Dermis blood vessel endothelial cell (primary cell): ENCODE data around the gene USH2A. TPM values are rescaled to one million over a fixed set of nuclear protein-coding genes. Genes with fewer than 3 reads are reported as not detected.
"Not testable (repeated sequence)": the region's sequence is repeated elsewhere in the genome, so short reads cannot be mapped to it uniquely, and the experiment has no call there.

ENCODE experiments used
- DNase-seq: peaks from one replicate; pipeline ENCODE4 v3.0.0; 2010
- total RNA-seq: library from RNA; depleted of rRNA; stranded (reverse); fragments of >200 nt; gene quantifications from 2 replicates; pipeline ENCODE4 v1.2.3, GENCODE V29; 2014

The USH2A gene
- total RNA-seq, 1 donor from 2014 or later, result not detected

DNA sequence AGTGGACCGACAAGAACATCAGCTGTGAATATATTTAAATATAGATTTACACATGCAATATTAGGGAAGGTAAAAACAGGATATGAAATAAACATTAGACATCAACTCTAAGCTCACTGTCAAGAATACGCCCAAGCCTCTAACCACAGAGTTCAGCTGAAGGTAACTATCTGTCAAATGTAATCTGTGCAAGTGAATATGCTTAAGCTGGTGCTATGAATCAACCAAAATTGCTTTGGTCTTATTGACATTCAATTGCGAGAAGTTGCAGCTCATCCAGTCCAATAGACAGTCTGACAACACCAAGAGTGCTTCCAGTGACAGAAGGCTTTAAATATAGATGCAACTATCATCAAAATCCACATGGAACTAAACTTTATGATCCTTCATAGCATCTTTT, 32.3 kb downstream of the USH2A start:
- DNase-seq, result no peak

DNA sequence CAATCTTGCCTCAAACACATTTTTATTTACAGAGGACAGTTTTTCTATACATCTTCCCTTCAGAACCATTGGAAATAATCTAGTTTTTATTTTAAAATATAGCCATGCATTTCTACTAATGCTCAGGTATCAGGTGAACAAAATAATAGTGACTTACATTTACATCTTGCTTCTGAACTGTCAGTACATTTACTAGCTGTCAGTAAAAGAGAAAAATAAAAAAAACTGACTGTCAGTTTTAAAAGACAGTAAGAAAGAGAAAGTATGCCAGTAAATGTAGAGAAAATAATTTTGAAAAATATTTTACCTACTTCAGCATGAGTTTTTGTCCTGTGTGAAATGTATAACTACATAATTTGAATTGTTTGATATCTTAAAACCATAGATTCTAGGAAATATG, 33.5 kb downstream of the USH2A start:
- DNase-seq, result no peak

DNA sequence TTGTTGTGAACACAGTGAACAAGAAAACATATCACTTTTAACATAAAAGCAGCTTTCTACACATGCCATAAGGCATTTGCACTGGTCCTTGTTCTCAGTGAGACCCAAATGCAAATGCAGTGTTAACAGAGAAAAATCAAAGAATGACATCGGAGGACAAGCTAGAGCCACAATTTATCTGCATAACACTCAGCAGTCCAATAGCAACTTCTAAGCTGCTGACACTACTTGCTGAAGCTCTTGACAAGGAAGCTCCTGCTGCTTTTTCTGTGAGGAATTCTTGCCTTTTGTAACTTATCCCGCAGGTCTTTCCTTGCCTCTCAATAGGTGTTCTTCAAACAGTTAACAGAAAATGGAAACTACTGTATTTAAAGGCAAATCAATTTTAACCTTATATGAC, 34.7 kb downstream of the USH2A start:
- no peak for DNase-seq

DNA sequence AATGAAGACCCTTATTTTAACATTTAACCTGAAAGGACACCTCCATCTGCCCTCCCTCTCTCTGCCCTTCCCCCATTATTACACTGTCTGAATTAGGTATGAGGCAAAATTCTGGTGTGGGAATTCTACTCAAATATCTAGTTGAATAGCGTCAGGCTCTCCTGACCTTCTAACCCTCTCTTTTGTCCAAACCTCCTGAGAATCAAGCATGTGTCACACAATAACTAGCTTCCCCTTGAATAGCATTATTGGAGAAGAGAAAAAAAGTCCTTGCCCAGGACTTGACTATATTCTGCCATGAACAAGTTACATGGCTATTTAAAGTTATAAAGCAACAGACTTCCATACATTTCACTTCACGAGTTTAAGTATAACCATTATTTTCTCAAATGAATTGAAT, 35.5 kb downstream of the USH2A start:
- DNase-seq, result no peak

DNA sequence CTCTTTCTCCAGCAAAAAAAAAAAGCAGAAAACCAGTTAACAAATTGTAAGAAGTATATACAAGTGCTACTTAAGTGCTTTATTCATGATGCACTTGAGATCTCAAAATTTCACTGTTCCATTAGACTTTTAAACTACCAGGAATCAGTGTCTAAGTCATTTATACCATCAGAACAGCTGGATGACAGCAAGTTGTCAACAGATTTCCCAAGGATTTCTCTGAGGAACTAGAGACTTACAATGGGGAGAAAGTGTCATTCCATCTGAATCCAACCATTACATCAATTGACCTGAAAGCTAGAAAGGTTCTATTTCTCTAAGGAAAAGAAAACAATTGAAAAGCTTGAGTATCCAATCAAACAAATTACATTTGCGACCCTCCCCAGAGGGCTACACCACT, 43.8 kb downstream of the USH2A start:
- no peak for DNase-seq

DNA sequence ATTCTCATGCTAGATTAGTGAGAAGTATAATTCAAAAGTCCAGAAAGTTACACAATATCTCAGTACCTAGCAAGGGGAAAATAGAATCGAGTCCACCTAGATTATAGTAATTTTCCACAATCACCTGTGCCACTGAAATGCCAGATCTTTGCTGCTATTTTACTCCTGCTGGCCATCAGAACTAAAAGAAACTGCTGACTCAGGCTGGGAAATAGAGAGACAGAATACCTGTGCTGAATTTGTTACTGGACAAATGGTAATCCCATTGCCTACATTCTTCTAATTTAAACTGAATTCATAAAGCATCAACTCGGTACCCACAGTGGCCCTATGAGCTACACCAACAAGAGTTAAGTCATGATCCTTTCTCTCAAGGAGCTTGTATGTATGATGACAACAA, 55.0 kb downstream of the USH2A start:
- DNase-seq, result no peak

DNA sequence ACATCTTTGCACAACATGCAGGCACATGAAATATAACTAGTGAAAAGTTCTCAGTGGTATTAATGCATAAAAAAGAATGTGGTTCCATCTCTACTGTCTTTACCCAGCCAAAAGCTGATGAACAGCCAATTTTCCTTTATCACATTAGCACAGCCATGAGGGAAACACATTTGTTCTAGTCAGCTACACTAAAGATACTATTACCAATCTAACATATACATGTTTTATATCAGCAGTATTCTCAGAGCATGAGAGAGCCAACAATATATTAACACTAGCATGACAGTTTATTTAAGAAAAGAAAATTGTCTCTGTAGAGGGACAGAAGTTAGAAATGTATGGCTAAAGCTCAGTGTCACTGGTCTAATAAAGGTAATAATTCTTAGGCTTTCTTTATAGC, 56.3 kb downstream of the USH2A start:
- no peak for DNase-seq

DNA sequence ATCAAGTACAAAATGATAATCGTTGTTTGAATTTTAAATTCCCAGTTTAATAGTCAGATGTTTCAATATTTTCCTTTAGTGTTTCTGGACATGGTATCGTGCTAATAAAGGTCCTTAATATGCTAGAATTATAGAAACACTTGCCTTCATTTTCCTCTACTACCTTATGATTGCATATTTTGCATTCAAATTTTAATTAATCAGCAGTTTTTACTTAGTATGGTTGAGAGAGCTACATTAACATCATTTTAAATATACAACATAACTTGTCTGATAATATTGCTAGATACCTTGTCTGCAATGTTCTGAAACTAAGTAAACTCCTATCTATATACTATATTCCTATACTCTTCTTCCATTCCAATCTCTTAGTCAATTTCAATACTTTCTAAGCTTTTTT, 66.3 kb downstream of the USH2A start:
- DNase-seq, result no peak

DNA sequence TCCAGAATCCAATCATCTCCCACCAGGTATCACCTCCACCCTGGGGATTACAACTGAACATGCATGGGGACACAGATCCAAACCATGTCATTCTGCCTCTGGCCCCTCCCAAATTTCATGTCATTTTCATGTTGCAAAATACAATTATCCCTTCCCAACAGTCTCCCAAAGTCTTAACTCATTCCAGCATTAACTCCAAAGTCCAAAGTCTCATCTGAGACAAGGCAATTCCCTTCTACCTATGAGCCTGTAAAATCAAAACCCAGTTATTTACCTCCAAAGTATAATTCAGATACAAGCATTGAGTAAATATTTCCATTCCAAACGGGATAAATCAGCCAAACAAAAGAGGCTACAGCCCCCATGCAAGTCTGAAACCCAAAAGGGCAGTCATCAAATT, 73.1 kb downstream of the USH2A start:
- DNase-seq, result no peak

DNA sequence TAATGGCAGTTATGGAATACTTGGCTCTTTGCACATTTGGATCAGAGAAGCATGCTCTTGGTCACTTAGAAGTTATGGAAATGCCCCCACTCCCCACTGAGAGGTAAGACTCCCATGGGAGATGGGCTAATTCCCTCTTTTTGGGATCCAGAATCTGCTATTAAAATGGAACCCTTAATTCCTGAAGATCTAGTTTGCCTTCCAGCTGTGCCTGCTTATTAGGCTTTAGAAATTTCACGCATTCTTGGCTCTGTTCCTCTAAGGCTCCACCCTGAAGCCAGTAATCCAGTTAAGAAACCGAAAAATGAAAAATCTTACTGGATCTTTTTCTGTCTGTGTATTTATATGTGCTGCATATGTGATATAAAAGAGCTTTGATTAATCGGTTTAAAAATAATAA, 76.7 kb downstream of the USH2A start:
- DNase-seq, result no peak

DNA sequence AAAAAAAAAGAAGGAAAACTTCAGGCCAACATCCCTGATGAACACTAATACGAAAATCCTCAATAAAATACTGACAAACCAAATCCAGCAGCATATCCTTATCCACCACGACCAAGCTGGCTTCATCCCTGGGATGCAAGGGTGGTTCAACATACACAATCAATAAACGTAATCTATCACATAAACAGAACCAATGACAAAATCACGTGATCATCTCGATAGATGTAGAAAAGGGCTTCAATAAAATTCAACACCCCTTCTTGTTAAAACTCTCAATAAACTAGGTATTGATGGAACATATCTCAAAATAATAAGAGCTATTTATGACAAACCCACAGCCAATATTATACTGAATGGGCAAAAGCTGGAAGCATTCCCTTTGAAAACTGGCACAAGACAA, 82.7 kb downstream of the USH2A start:
- not testable (repeated sequence) for DNase-seq

DNA sequence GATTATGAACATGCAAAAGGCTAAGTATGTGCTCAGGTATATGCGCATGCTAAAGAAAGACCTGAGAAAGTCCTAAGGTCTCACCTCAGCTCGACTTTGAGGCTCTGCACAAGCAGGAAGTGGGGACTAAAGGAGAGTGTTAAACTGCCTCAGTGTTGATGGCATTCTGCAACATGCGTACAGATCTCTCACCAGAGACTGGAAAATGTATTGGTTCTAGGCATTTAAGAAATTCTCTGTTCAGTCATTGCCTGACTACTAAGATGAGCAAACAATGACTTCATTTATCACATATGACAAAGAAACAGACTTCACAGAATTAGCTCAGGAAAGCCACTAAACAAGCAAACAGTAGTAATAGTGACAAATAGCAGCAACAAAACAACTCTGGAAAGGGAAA, 90.8 kb downstream of the USH2A start:
- no peak for DNase-seq

DNA sequence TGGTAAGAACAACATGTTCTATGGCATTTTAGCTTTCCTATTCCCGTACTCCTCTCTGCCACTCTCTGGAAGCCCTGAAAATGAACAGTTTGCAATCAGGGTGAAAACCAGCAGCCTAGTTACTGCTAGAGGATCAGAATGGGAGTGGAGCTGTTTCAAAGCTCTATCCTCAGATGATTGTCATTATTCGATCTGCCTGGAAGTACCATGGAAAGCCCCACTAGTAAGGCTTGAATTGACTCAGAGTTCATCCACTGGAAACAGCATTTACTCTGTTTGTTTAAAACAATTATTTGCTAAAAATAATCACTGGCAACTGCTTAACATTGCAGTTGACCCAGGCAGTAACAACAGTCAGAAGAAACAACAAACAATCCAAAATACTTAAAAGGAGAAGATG, 91.2 kb downstream of the USH2A start:
- DNase-seq, result no peak

DNA sequence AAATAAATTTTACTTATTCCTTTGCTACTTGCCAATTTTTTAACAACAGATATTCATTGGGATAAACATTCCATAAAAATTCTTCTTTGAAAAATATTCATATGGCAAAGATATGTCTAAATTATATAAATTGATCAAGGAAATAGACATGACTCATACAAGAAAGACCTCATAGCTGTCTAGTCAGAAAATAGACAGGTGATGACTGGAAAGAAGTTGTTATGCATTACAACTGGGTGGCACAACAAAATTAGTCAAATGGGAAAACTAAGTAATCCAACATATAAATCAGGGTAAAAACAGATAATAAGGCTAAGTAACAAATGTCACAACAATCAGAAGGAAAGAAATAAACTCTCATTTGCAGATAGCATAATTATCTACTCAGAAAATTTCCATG, 92.0 kb downstream of the USH2A start:
- no peak for DNase-seq

DNA sequence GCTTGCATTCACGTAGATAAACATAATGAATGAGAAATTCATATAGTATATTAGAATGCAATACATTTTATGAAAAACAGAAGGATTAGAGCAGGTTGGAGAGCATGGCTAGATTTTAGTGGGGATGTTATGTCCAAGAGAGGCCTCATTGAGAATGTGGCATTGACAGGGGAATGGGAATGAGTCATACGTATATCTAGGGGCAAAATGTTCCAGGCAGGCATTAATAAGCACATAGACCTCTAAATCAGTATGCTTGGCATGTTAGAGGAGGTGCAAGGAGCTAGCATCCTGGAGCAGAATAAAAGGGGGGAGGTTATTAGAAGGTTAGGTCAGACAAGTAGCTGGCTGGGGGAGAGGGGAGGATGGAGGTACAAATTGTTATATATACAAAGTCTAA, 93.0 kb downstream of the USH2A start:
- no peak for DNase-seq

DNA sequence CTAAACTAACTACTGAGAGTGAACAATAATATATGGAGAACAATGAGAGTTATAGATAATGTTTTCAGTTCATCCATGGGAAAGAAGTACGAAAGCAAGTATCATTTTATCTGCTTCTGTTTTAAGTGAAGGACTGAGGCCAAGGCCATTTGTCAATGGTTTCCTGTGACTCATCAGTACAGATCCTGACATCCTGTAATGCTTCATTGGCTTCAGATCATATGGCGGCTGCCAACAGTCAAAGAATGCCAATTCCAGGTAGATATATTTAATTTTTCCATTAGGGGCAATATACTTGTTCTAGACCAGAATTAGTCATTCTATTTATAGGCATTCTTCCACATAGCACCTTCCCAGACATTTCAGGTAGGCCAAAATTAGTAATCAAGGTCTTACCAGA, 97.3 kb downstream of the USH2A start:
- no peak for DNase-seq

DNA sequence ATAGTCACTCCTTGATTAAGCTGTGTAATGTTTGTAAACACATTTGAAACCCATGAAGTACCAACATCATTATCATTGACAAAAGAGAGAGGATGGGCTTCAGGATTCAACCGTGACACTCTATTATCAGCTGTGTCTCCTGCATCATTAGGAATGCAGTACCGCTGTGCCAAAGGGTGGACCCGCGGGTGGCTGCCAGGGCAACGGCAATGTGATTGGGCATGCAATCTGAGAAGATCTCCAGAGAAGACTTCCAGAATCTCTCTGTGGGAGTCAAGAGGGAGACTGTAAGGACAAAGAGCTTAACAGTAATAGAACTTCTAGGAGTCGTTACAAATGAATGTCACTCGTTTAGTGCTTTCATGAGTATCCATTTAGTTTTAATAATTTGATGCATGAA, 97.9 kb downstream of the USH2A start:
- DNase-seq, result no peak

DNA sequence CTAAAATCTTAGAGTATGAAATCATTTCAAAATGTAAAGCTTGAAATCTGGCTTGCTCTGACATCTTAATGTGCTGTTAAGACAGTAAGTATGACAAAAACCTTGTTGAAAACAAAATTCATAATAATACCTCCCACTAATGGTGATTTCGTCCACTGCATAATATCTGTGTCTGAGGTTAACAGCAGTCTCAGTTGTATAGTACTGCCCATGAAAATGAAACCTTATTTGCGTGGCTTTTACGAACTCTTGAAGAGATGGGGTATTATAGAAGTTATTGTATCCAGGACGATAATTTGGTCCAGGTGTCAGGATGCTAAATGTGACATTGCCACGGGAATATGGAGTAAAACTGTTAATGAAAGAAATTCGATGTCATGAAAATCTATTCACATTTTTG, 99.9 kb downstream of the USH2A start:
- DNase-seq, result no peak

DNA sequence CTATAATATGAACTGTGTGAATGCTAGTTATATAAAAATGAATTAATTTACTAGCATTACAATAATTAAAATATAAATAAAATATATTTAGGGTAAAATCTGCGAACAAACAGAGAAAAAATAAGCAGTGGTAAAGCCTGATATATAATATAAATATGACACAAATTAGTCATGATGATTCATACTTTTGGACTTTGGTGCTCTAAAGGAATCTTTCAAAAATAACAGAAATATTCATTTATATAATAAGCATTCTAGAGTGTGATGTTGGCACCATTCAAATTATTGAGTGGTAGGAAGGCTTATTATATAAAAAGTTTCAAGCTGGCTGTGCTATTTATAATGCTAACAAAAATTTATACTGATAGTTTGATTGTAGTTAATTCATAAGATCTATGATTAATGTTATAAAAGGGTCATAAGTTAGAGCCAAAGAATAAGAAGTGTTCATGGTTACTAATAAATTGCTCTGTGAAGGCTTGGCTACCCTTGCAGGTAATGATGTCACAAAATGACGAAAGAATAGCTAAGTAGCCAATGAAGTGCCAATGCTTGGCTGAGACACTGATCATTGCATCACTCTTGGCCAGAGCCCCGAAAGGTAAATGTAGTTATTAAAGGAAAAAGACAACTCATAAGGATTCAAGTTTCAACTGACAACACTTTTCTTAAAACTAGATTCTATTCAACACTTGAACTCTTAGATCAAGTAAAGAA, 108.7 kb downstream of the USH2A start:
- DNase-seq, result no peak

DNA sequence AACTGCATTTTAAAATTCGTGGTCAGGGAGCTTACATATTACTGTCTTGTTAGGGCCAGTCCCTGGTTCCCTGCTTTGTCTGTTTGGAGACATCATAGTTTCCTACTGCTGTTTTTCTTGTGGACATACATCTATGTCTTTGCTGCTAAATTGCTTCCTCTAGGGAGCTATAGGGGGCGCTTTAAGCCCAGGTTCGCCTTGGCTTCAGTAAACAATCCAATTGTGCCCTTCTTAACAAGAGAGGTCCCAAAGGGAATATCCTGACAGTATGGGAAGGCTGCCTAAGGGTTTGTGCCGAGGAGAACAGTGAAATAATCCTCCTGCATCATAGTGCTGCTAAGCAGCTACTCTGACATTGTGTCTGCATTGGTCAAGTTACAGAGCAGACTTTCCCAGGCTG, 112.5 kb downstream of the USH2A start:
- no peak for DNase-seq

DNA sequence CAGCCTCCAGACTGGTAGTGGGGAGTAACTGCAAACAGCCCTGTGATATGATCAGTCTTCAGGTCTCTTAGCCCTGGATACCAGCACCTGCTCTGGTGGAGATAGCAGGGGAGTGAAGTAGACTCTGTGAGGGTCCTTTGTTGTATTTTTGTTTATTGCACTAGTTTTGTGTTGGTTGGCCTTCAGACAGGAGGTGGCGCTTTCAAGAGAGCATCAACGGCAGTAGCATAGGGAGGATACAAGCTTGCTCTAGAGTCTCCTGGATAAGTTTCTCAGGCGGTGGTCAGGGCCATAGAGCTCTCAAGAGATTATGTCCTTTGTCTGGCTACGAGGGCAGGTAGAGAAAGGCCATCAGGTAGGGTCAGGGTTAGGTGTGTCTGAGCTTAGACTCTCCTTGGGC, 116.4 kb downstream of the USH2A start:
- no peak for DNase-seq

DNA sequence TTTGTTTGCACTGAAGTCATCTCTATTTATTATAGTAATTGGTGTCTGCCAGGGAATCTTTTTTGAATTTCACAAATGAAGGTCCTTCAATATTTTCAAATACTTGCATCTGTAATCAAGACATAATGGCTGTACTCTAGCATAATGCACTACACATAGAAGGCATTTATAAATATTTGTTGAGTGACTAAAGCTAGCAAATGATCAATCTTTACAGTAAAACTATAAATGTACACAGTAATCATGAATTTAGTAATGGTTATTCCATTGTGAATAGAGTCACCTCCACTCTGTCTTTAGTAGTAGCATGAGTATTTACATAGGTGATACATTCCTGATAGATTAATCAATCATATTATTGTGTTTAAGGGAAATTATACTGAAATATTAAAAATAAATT, 119.6 kb downstream of the USH2A start:
- DNase-seq, result no peak

DNA sequence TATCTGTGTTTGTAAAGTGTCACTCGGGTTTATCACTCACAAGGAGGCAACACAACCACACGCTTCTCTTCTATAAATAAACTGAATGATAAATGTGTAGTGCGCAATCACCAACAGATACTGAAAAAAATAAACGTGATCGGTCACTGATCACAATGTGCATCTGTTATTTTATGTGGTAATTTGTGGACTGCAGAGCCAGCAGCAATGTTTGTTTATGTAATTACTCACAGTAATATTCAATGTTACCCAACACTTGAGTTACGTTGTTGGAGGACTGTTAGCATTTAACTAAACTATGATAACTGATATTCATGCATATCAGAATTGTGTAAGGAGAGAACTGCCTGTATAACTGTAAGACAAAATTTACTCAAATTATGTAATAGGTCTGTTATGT, 129.6 kb downstream of the USH2A start:
- DNase-seq, result no peak

DNA sequence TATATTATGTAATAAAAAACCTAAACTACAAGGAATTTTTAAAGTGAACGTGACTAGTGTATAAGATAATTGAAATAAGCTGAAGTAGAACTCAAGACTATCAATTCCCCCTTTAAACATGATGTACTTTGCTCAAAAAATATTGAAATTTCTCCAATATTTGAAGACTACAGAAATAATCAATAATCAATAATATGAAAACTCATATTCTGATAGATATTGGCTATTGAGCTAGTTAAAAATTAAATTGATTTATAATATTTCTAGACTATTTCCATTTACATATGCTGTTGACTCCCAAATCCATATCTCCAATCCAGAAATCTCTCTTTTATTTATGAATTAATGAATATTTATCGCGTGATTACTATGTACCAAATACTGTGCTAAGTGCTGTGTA, 133.2 kb downstream of the USH2A start:
- no peak for DNase-seq

DNA sequence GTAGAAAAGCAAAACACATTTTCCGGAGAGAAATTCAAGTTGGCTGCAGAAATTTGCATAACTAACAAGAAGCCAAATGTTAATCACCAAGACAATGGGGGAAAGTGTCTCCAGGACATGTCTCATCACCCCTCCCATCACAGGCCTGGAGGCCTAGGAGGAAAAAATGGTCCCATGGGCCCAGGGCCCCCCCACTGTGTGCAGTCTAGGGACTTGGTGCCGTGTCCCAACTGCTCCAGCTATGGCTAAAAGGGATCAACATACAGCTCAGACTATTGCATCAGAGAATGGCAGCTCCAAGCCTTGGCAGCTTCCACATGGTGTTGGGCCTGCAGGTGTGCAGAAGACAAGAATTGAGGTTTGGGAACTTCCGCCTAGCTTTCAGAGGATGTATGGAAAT, 138.2 kb downstream of the USH2A start:
- DNase-seq, result no peak

DNA sequence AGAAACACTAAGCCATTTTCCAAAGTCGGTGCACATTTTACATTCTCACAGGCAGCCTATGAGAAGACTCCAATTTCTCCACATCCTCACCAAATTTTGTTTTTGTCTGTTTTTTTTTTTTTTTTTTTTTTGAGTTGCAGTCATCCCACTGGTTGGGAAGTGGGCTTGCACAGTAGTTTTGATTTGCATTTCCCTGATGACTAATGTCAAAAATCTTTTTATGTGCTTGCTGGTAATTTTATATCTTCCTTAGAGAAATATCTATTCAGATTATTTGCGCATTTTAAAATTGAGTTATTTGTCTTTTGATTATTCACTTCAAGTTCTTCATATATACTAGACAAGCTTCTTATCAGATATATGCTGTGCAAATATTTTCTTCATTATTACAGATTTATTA, 141.5 kb downstream of the USH2A start:
- DNase-seq, result no peak
